OCI-LY1 (cell line): ENCODE results near the gene PSMG4.

ENCODE experiments used
- CTCF ChIP-seq: fragments of 200-600 bp; sonication (generic), shearing (Covaris generic); IDR thresholded peaks from 2 replicates; pipeline ENCODE4 v1.5.1; 2017; ENCODE audit warnings: mild to moderate bottlenecking, antibody characterized with exemption, low read length, moderate library complexity, mixed read lengths
- EZH2 ChIP-seq: fragments of 200-600 bp; sonication (generic), shearing (Covaris generic); IDR thresholded peaks from 2 replicates; pipeline ENCODE4 v1.8.0; 2017; ENCODE audit warnings: borderline replicate concordance, mixed run types, mild to moderate bottlenecking, antibody characterized with exemption, low read length, moderate library complexity, mixed read lengths

DNA sequence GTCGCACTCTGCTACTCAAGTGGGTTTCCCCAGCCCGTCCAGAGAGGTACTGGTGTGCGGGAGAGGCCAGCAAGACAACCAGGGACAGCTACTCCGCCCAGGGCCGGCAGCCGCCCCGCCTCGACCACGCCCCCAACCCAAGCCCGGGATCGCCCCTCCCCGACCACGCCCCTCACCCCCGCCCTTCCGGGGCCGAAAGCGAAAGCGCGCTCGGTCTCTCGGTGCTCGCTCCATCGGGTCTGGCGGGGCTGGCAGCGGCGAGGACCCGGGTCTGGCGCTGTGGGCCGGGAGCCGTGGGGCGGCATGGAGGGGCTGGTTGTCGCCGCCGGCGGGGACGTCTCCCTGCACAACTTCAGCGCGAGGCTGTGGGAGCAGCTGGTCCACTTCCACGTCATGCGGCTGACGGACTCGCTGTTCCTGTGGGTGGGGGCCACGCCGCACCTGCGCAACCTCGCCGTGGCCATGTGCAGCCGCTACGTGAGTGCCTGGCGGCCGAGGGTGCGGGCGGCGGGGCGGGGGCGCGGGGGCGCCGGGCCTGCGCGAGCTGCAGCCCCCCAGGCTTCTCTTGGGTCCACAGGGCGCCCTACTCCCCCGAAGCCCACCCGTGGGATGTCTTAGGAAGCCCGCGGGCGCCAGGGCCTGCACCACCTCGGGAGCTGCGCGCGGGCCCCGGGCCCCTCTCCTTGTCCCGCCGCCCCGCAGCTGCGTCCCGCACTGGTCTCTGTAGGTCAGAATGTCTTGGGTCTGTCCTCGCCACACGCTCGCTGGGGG is at the start of gene PSMG4:
- TF ChIP-seq CTCF (no peak), EZH2 (no peak)
